ENCODE measurements around the gene DTX4.

GRCh38 chr11:59157433-59157832 lies 14.5 kb upstream of the DTX4 start:
- TF ChIP-seq, protein P1, sequence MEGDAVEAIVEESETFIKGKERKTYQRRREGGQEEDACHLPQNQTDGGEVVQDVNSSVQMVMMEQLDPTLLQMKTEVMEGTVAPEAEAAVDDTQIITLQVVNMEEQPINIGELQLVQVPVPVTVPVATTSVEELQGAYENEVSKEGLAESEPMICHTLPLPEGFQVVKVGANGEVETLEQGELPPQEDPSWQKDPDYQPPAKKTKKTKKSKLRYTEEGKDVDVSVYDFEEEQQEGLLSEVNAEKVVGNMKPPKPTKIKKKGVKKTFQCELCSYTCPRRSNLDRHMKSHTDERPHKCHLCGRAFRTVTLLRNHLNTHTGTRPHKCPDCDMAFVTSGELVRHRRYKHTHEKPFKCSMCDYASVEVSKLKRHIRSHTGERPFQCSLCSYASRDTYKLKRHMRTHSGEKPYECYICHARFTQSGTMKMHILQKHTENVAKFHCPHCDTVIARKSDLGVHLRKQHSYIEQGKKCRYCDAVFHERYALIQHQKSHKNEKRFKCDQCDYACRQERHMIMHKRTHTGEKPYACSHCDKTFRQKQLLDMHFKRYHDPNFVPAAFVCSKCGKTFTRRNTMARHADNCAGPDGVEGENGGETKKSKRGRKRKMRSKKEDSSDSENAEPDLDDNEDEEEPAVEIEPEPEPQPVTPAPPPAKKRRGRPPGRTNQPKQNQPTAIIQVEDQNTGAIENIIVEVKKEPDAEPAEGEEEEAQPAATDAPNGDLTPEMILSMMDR (conservative IDR thresholded peaks at IDR 0.05 in 1 of 2, IDR thresholded peaks at IDR 0.05 in 1 of 2; ENCODE audit: extremely low read depth in 1 of 2, insufficient read depth in 1 of 2, low read depth in 1 of 2, low read length in 2 of 2): no peak
- TF ChIP-seq EZH2 (IDR thresholded peaks at IDR 0.05; ENCODE audit: borderline replicate concordance, low read length): no peak
